Thoracic aorta (tissue), 2 donors: ENCODE measurements around the gene ZDHHC4. TPM values are rescaled to one million over a fixed set of nuclear protein-coding genes. Genes with fewer than 3 reads are reported as not detected.

Experiments
- ATAC-seq: fragments of 150-250 bp; one replicate; pipeline ENCODE4 v1.8.0; 2017; ENCODE audit warnings: low read depth; ENCODE audit not compliant: insufficient number of reproducible peaks, low FRiP score
- DNase-seq: peaks from one replicate; pipeline ENCODE4 v3.0.0-alpha.2; 2020; ENCODE audit warnings: low spot score
- H3K27ac ChIP-seq, 2 donors: fragments of 200-600 bp; sonication (generic); 1 replicate in 1 of 2; 2 replicates in 1 of 2; pipeline ENCODE4 v1.5.1; 2016; ENCODE audit warnings: mild to moderate bottlenecking in 2 of 2, moderate library complexity in 2 of 2
- H3K27me3 ChIP-seq: fragments of 200-600 bp; sonication (generic); replicated peaks from 2 replicates; pipeline ENCODE4 v1.6.0; 2016; ENCODE audit warnings: mild to moderate bottlenecking; ENCODE audit not compliant: insufficient read depth
- H3K36me3 ChIP-seq: fragments of 200-600 bp; sonication (generic); one replicate; pipeline ENCODE4 v1.5.1; 2016
- H3K4me1 ChIP-seq, 2 donors: fragments of 200-600 bp; sonication (generic); 1 replicate in 1 of 2; 2 replicates in 1 of 2; pipeline versions ENCODE4 v1.5.1 to v1.6.0; 2016; ENCODE audit warnings: low read depth in 2 of 2, mild to moderate bottlenecking in 1 of 2; ENCODE audit not compliant: control insufficient read depth in 1 of 2
- H3K4me3 ChIP-seq: fragments of 200-600 bp; sonication (generic); 2 replicates; pipeline ENCODE4 v1.5.1; 2016; ENCODE audit warnings: mild to moderate bottlenecking
- H3K9me3 ChIP-seq: fragments of 200-600 bp; sonication (generic); 2 replicates; pipeline ENCODE4 v1.5.1; 2016
- CTCF ChIP-seq: fragments of 200-600 bp; sonication (generic); IDR thresholded peaks from one replicate; pipeline ENCODE4 v1.5.1; 2019; ENCODE audit warnings: antibody characterized with exemption
- total RNA-seq, 2 donors: library from RNA; depleted of rRNA; stranded (reverse); fragments of >200 nt; gene quantifications; one replicate each; pipeline versions ENCODE4 v1.1.0 to v1.2.3, GENCODE V29; 2016

Gene ZDHHC4
- total RNA-seq, 2 donors from 2014 or later = 35.3 to 101 TPM

- Histone ChIP-seq H3K4me1 (peaks cover 4 to 20% of the 10 kb centered on the region in 2 donors), H3K4me3 (peak overlapping the region; percentile 69), H3K27me3 (no peaks in the 10 kb centered on the region), H3K36me3 (no peaks in the 10 kb centered on the region), H3K9me3 (no peaks in the 10 kb centered on the region), H3K27ac (no peak overlapping the region)
- no peak for ATAC-seq
- TF ChIP-seq CTCF = no peak
- no peak for DNase-seq
Measured at GRCh38 chr7:6615723-6616555, 38.7 kb downstream of the ZDHHC4 start.

DNA sequence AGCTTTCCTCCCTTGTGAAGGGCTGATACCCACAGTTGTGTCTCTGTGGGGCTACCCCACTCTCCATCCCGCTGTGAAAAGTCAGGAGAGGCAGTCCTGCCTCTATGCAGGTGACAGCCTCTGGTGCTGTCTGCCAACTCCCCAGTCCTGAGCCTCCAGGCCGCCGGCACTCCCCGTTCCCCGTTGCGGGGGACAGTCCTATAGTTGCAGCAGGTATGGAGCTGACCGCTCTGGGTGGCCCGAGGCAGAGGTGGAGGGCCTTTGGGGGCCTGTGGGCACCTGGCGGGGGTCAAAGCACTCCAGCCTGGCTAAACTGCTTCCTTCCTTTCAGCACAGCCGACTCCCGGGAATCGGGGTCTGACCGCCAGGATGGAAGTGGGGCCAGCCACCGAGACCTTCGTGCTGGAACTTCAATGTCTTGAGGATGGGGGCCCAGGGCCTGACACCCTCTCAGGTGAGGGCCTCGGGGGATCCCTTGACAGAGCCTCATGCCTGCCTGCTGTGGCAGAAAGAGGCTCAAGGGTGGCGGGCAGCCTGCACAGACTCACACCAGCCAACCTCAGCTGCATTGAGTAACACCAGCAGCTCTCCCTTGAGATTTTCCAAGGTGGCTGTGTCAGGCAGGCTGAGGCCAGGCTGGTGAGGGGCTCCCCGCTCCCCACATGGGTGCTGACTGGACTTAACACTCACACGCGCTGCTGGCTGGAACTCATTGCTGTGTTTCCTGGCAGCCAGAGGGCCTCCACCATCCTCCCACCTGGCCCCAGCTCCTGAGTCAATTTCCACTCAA lies 39.8 kb downstream of the ZDHHC4 start:
- H3K27ac ChIP-seq = no peak overlapping the region
- no peak for TF ChIP-seq CTCF
- H3K27me3 ChIP-seq = no peaks in the 10 kb centered on the region
- peaks cover 4 to 20% of the 10 kb centered on the region in 2 donors for H3K4me1 ChIP-seq
- ATAC-seq (no peak), DNase-seq (no peak)
- H3K9me3 ChIP-seq = no peaks in the 10 kb centered on the region
- H3K4me3 ChIP-seq = no peak overlapping the region
- peaks cover 9% of the 10 kb centered on the region for H3K36me3 ChIP-seq

DNA sequence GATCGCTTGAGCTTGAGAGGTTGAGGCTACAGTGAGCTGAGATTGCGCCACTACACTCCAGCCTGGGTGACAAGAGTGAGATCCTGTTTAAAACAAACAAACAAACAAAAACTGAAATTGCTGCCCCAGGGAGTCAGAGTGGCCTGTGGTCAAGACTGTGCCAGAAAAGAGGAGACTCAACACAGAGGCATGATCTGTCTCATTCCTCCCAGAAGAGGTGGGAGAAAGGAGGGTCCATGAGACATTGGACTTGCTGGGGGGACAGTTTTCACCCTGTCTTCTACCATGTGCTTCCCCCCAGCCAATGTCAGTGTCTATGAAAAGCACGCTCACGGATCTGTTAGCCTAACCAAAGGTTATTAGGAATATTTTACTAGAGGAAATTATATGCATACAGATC lies 41.4 kb downstream of the ZDHHC4 start:
- Histone ChIP-seq H3K9me3 (no peaks in the 10 kb centered on the region), H3K36me3 (peaks cover 12% of the 10 kb centered on the region), H3K27me3 (no peaks in the 10 kb centered on the region), H3K4me1 (peaks cover 4 to 20% of the 10 kb centered on the region in 2 donors), H3K4me3 (no peak overlapping the region), H3K27ac (no peak overlapping the region)
- no peak for DNase-seq
- ATAC-seq = no peak
- TF ChIP-seq CTCF = no peak

DNA sequence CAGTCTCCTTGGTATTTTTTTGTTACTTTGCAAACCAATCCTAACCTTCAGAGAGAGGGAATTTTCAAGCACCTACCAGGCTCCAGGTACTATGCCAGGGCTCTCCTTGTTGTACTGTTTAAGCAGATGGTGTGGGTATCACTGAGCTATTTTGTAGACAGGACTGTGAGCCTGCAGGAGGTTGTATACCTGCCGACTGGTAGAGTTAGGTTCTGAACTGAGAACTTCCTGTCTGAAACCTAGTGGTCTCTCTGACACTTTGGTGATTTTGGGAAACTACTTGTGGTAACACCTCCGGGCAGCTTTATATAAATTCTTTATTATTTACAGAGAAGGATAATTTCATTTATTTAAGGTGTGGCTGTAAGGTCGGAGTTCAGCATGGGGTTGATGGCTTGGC lies 42.7 kb downstream of the ZDHHC4 start:
- Histone ChIP-seq H3K36me3 (peaks cover 14% of the 10 kb centered on the region), H3K27ac (no peak overlapping the region), H3K9me3 (no peaks in the 10 kb centered on the region), H3K4me3 (no peak overlapping the region), H3K4me1 (peaks cover 4 to 16% of the 10 kb centered on the region in 2 donors), H3K27me3 (no peaks in the 10 kb centered on the region)
- DNase-seq (no peak), ATAC-seq (no peak)
- TF ChIP-seq CTCF = no peak
